Rectal smooth muscle tissue (tissue), 1 donor: ENCODE results near the gene SLC38A1.
"Not testable (repeated sequence)": the region's sequence is repeated elsewhere in the genome, so short reads cannot be mapped to it uniquely, and the experiment has no call there.

Source experiments
- H3K27ac ChIP-seq: one replicate; pipeline ENCODE4 v1.7.0; 2013; ENCODE audit warnings: low read depth, low read length, inconsistent platforms
- H3K27me3 ChIP-seq: one replicate; pipeline ENCODE4 v1.7.0; 2013; ENCODE audit warnings: low read length; ENCODE audit not compliant: control insufficient read depth, insufficient read depth
- H3K36me3 ChIP-seq: one replicate; pipeline ENCODE4 v1.7.0; 2013; ENCODE audit warnings: low read length; ENCODE audit not compliant: control insufficient read depth, insufficient read depth
- H3K4me1 ChIP-seq: one replicate; pipeline ENCODE4 v1.7.0; 2013; ENCODE audit warnings: low read length; ENCODE audit not compliant: control insufficient read depth, insufficient read depth
- H3K4me3 ChIP-seq: one replicate; pipeline ENCODE4 v1.7.0; 2013; ENCODE audit warnings: low read length
- H3K9ac ChIP-seq: one replicate; pipeline ENCODE4 v1.7.0; 2013; ENCODE audit warnings: low read length

The SLC38A1 gene

GRCh38 chr12:46207644-46208043 is 61.2 kb downstream of the SLC38A1 start:
- no peak overlapping the region for H3K4me3 ChIP-seq
- H3K9ac ChIP-seq: no peak overlapping the region
- peaks cover 29% of the 10 kb centered on the region for H3K4me1 ChIP-seq
- H3K36me3 ChIP-seq: peaks cover 3% of the 10 kb centered on the region
- no peaks in the 10 kb centered on the region for H3K27me3 ChIP-seq
- peak overlapping the region; percentile 6 for H3K27ac ChIP-seq

DNA sequence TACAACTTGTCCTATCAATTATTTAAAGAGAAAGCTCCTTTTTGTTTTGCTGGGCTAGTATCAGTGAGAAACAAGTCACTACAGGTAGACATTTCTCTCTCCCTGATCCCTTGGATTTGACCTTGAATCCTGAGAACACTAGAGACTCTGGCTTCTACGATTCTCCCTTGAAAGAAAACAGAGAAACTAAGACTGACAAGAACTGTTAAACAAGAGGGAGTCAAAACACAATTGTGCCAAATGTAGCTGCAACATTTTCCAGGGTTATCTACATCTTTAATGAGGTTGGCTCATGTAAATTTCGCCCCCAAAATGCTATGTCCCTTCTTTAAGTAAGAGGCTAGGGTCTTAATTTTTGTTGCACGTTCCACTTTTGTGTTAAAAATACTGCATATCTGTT is 62.4 kb downstream of the SLC38A1 start:
- Histone ChIP-seq H3K9ac (no peak overlapping the region), H3K4me3 (no peak overlapping the region), H3K27me3 (no peaks in the 10 kb centered on the region), H3K4me1 (peaks cover 29% of the 10 kb centered on the region), H3K27ac (no peak overlapping the region), H3K36me3 (peaks cover 4% of the 10 kb centered on the region)

- Histone ChIP-seq H3K27me3 (no peaks in the 10 kb centered on the region), H3K27ac (no peak overlapping the region), H3K9ac (no peak overlapping the region), H3K4me3 (no peak overlapping the region), H3K4me1 (peaks cover 28% of the 10 kb centered on the region), H3K36me3 (peaks cover 6% of the 10 kb centered on the region)
Observed at GRCh38 chr12:46205294-46205693, 63.5 kb downstream of the SLC38A1 start.

DNA sequence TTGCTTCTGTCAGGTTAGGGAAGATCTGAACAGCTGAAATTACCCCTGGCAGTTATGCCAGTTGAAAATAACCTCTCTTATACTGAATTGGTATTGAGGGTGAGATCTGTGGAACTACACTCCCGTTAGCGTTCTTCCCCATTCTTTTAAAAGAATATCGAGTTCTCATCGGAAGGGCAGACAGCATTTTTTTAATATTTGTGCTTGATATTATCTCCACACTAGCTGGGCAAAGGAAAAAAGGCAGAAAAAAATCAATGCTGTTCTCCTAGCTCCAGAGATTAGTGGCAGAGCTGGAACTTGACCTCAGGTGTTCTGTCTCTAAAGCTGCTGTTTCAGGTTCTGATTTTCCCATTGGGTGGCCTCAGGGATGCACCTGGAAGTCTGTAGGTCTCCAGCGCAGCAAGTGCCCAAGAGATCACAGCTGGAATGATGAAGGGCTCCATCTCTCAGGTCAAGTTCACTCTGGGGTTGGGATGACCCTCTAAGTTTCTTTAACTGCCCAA is 67.5 kb downstream of the SLC38A1 start:
- H3K4me3 ChIP-seq: no peak overlapping the region
- no peak overlapping the region for H3K9ac ChIP-seq
- peaks cover 9% of the 10 kb centered on the region for H3K4me1 ChIP-seq
- H3K27ac ChIP-seq: no peak overlapping the region
- peaks cover 14% of the 10 kb centered on the region for H3K36me3 ChIP-seq
- no peaks in the 10 kb centered on the region for H3K27me3 ChIP-seq

- Histone ChIP-seq H3K36me3 (peaks cover 22% of the 10 kb centered on the region), H3K4me1 (peaks cover 3% of the 10 kb centered on the region), H3K27me3 (no peaks in the 10 kb centered on the region), H3K4me3 (no peak overlapping the region), H3K27ac (no peak overlapping the region), H3K9ac (no peak overlapping the region)
Observed at GRCh38 chr12:46200551-46200950, 68.3 kb downstream of the SLC38A1 start.

GRCh38 chr12:46198913-46199312 is 69.9 kb downstream of the SLC38A1 start:
- Histone ChIP-seq H3K27me3 (no peaks in the 10 kb centered on the region), H3K27ac (no peak overlapping the region), H3K4me1 (no peaks in the 10 kb centered on the region), H3K9ac (no peak overlapping the region), H3K4me3 (no peak overlapping the region), H3K36me3 (peaks cover 24% of the 10 kb centered on the region)

DNA sequence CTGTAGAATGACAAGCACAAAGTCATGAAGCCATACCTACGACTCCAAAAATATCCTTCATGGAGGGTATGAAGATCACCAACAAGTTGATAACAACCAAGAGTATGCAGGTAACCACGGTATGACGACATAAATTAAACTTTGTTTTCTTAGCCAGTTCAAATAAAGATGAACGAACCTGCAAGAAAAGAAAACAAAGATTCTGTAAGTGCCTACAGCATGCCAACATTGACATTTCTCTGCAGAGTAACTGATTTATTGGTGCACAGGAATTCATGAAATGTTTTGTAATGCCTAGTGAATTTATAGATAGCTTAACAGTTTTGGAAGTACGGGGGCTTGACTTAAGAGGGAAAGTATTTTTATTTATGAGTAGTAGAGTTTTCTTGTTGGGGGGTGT is 71.0 kb downstream of the SLC38A1 start:
- Histone ChIP-seq H3K36me3 (peaks cover 24% of the 10 kb centered on the region), H3K4me3 (no peak overlapping the region), H3K9ac (no peak overlapping the region), H3K27ac (no peak overlapping the region), H3K27me3 (no peaks in the 10 kb centered on the region), H3K4me1 (no peaks in the 10 kb centered on the region)

DNA sequence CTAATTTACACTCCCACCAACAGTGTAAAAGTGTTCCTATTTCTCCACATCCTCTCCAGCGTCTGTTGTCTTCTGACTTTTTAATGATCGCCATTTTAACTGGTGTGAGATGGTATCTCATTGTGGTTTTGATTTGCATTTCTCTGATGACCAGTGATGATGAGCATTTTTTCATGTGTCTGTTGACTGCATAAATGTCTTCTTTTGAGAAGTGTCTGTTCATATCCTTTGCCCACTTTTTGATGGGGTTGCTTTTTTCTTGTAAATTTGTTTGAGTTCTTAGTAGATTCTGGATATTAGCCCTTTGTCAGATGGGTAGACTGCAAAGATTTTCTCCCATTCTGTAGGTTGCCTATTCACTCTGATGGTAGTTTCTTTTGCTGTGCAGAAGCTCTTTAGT is 78.3 kb downstream of the SLC38A1 start:
- not testable (repeated sequence) for H3K9ac ChIP-seq, H3K36me3 ChIP-seq, H3K27ac ChIP-seq, H3K27me3 ChIP-seq, H3K4me1 ChIP-seq, H3K4me3 ChIP-seq

GRCh38 chr12:46188170-46188569 is 80.7 kb downstream of the SLC38A1 start:
- no peaks in the 10 kb centered on the region for H3K27me3 ChIP-seq
- no peak overlapping the region for H3K27ac ChIP-seq
- H3K36me3 ChIP-seq: no peaks in the 10 kb centered on the region
- H3K4me3 ChIP-seq: no peak overlapping the region
- peaks cover 7% of the 10 kb centered on the region for H3K4me1 ChIP-seq
- H3K9ac ChIP-seq: no peak overlapping the region

- H3K36me3 ChIP-seq: no peaks in the 10 kb centered on the region
Observed at GRCh38 chr12:46187023-46187422, 81.8 kb downstream of the SLC38A1 start.

DNA sequence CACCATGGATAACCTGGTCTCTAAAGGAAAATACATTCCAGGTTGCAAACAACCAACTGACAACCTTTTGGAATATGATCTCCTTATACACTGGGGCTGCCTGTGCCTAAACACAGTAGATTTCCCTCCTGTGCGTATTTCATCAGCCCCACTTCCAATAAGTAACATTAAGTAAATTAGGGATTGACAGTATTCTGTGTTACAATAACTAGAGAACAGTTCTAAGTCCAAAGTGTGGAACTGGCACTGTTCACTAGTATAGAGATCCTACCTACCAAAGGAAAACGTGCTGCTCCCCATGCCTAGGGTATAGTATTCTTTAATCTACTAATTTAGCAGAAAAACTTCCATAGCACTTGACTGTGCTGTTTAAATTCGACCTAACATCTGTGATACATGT is 82.8 kb downstream of the SLC38A1 start:
- no peak overlapping the region for H3K4me3 ChIP-seq
- no peaks in the 10 kb centered on the region for H3K27me3 ChIP-seq
- H3K27ac ChIP-seq: no peak overlapping the region
- peaks cover 7% of the 10 kb centered on the region for H3K4me1 ChIP-seq
- no peak overlapping the region for H3K9ac ChIP-seq
- H3K36me3 ChIP-seq: no peaks in the 10 kb centered on the region

More at GRCh38 chr12:46187023-46187422, 81.8 kb downstream of the SLC38A1 start:
- no peak overlapping the region for H3K9ac ChIP-seq
- no peaks in the 10 kb centered on the region for H3K27me3 ChIP-seq
- H3K27ac ChIP-seq: peak overlapping the region; percentile 12
- H3K4me1 ChIP-seq: peaks cover 7% of the 10 kb centered on the region
- H3K4me3 ChIP-seq: no peak overlapping the region

DNA sequence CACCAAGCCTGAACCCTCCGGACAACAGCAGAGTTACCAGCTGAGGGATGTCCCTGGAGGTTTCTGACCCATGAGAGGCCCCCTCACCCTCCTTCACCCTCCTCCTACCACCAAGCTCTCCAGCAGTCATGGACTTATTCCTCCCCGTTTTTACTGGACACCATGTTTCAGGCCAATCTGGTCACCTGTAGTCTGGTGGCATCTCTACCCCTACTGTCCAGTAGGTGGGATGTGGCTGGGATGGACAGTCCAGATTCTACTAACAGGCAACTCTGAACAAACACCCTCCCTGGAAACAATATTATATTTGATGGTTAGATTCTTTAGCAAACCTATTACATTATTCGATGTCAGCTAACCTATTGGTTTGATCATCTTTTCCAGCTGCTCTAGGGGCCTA is 83.2 kb downstream of the SLC38A1 start:
- no peak overlapping the region for H3K9ac ChIP-seq
- H3K4me1 ChIP-seq: peaks cover 7% of the 10 kb centered on the region
- no peak overlapping the region for H3K27ac ChIP-seq
- H3K36me3 ChIP-seq: no peaks in the 10 kb centered on the region
- no peaks in the 10 kb centered on the region for H3K27me3 ChIP-seq
- no peak overlapping the region for H3K4me3 ChIP-seq

DNA sequence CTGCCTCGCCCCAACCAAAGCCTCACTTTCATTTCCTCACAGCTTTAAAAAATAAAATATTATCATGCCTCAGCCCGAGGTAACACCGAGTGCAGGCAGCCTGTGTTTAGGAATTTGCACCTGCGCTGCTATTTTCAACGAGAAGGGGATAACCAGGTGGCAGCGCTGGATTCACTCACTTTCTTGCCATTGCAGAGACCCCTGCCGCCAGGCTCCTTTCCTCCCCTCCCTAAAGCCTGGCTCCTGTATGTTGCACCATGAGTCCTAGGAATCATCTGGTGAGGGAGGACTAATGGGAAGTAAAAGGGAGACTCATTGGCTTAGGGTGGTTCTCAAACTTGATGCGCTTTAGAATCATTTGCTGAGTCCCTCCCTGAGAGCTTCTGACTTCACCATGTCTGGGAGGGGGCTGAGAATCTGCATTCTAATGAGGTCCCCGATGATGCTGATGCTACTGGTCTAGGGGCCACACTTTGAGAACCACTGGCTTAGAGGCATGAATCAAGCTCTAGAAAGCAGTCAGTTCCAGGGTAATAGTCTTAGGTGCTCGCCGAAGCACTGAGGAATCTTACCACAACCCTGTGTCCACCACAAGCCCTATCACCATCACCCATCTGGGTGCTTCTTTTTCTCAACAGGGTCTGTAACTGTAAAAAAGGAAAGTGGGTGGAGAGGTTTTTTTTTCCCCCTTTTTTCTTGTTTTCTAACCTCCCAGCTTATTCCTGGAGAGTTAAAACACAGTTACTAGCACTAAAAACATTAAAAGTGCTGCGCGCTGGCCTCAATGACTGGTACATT is 83.8 kb downstream of the SLC38A1 start:
- H3K36me3 ChIP-seq: no peaks in the 10 kb centered on the region
- no peak overlapping the region for H3K4me3 ChIP-seq
- peaks cover 7% of the 10 kb centered on the region for H3K4me1 ChIP-seq
- no peak overlapping the region for H3K27ac ChIP-seq
- no peaks in the 10 kb centered on the region for H3K27me3 ChIP-seq
- H3K9ac ChIP-seq: no peak overlapping the region
